Measurements from ENCODE around the gene RELN. TPM values are rescaled to one million over a fixed set of nuclear protein-coding genes. Genes with fewer than 3 reads are reported as not detected.

The RELN gene
- total RNA-seq, 1 donor from 2014 or later = 15.6 TPM

DNA sequence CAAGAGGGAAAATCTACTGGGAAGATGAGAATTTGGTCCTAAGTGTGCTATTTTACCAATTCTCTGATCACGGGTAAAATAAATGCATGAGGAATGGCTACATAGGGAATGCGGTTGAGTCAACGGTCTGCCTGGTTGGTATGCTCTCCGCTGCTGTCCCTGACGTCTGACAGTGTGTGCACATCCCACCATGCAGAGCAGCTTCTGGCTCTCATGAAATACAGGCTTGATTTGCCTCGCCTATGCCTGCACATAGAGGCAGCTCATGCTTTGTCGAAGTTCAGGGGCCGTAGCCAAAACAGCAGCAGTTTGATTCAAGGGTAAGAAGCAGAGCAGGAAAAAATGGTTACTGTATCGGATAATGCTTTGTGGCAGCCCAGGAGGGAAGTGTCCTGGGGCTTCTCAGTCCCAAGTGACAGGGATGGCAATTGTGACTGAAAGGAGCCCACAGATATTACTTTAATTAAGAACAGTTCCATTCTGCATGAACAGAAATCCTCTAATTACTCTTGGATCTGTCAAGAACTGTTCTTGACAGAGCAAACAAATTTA is 275.0 kb downstream of the RELN start:
- DNase-seq = no peak

DNA sequence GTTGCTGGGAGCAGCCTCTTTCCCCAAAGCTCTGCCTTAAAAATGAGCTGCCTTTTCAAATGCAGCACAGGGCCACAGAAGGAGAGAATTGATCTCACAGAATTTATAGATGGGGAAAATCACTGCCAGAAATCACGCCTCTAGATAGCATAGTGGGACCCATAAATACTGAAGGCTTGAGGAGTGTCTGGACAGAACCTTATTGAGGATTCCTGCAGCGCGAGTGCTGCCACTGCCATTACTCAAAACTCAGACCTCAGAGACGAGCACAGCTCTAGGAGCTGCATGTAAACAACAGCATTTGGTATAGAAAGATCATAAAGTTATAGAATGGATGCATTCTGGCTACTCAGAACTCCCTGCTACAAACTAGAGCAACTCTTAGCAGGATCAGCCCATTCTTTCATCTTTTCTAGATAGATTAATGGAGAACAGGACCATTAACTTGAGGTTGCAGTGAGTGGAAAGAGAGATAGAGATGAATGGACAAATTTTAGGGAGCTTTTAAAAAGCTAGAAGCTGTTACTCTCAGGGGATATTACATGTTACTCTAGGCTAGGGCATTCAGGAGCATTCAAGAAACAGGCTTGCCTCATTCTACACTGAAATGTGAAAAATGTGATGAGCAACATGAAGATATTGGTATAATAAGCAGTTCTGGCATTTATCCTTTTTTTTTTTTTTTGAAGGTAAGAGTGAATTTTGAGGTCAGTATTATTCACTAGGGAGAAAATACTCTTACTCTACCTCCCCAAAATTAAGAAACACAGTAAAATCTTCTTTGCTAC is 276.3 kb downstream of the RELN start:
- no peak for DNase-seq

DNA sequence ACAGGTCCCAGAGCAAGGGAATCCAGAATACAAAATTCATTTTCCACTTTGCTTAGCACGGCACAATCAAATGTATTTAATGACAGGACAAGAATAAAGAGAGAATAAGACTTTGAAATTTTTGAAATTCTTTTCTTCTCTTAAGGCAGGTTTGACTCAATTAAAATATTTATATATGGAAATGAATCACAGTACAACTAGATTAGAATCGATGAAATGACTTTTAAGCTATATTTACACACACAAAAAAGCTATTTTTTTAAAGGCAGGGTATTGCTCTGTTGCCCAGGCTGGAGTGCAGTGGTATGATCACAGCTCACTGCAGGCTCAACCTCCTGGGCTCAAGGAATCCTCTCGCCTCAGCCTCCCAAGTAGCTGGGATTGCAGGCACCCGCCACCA is 278.0 kb downstream of the RELN start:
- no peak for DNase-seq

DNA sequence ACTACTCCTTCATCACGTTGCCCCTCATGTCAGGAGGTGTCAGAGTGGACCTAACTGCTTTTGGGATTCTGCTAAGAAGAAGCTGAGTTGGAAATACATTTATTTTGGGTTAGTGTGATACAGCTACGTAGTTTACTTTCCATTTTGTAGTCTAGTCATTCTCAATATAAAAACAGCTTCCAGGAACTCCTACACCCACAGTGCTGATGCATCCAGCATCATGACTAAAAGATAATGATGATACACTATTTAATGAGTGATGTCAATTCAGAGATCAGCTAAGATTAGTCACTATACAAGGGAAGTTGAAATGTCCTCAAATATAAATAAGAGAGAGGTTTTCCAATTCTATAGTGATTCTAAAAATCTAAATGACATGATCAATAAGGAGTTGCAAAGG is 279.2 kb downstream of the RELN start:
- DNase-seq = no peak

DNA sequence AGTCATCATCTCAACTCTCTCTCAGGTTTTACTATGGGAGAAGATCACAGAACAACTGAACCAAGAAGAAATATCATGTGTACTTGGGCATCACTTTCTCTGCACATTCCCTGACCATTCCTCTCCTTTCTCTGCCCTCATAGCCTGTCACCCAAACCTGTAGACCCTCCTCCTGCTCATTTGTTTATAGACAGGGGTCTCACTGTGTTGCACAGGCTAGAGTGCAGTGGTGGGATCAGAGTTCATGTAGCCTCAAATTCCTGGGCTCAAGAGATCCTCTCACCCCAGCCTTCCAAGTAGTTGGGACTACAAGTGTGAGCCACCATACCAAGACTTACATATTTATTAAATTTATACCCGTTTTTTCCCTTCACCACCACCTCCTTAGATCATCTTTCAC is 282.7 kb downstream of the RELN start:
- DNase-seq = no peak

DNA sequence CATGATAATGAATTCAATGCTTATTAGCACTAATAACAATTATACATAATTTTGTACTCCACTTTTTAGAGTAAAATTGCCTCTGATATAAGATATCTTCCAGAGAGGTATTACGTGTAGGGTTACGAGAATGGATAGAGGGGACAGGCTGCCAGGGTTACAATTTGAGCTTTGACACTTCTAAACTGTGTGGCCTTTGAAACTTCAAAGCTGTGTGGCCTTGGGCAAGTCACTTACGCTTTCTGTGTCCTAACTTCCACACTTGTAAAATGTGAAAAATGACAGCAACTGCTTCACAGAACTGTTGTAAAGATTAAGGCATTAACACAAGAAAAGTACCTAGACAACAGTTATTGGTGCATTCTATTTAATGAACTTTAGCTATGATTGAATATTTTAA is 283.9 kb downstream of the RELN start:
- no peak for DNase-seq

DNA sequence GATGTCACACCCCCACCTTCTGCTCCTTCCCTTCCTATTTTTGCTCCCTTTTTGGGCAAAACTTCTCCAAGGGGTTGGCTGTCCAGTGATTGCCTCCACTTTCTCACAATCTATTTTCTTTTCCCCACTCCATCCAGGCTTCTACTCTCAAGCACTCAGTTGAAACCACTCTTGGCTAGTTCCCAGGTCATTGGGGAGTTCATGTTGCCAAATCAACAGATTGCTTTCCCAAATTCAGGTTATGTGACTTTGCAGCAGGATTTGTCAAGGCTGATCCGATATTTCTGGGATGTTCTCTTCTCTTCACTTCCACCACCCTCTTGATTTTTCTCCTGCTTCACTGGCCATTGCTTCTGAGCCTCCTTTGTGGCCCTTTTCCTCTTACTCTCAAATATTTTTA is 284.8 kb downstream of the RELN start:
- DNase-seq = no peak

DNA sequence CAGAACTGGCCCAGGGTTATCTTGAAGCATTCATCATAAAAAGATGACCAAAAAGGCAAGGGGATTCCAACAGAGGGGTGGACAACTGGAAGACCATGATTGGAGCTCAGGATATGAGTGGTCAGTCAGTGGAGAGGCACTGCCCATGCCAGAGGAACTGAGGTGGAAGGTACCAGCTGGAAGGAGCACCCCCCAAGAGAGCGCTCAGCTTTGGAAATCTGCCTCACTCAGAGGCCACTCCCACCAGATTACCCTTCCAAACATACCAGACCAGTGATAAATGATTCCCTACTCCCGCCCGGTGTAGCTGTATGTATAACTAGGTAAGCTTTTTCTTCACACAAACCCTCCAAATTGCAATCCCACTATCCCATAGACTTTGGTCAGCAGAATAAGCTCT is 286.5 kb downstream of the RELN start:
- no peak for DNase-seq

DNA sequence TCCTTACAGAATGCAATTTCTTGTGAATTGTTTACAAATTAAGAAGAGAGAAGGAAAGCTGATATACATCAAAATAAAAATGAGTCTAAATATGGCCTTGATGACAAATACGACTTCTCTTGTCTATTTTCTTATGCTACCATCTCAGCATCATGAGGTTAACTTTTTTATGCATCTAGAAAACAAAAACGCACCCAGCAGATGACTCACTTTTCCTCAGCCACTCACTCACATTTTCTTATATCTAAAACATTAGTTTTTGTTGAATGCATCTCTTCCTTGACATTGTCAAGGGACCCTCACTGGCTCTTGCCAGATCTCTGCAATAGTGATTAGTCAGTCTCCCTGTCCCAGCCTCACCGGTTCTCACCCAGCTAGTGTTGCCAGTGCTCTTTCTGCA is 287.0 kb downstream of the RELN start:
- DNase-seq = no peak

DNA sequence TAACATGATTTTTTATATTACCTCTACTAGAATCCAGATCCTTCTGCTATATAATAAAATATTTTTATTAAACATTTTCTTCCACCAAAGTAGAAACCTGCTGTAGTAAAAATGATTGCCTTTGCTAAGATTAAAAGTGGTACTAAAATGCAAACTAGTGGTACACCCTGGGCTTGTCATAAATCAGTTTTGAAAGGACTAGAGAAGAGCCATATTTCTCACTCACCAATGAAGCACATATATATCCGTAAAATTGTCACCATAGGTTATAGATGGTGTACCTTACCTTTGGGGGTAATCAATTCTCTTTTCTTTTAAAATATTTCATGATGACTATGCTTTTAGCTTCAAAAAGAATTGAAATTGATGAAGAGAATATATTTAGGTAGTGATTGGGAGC is 290.4 kb downstream of the RELN start:
- DNase-seq = no peak

DNA sequence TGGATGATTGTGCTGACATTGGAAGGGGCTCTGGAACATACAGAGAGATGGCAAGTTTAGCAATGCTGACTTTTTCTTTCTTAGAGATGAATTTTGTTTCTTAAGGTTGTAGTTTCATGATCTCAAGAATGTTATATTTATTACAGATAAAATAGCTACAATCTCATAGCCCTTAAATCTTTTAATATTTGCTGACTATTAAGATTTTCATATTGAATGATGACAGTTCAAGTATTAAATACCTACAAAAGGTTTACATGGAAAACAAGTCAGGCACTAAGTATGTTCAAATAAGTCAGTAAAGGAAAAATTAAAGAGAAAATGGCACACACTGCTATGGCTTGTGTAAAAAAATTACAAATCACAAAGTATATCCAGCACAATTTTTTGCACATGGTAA is 291.4 kb downstream of the RELN start:
- DNase-seq = no peak

DNA sequence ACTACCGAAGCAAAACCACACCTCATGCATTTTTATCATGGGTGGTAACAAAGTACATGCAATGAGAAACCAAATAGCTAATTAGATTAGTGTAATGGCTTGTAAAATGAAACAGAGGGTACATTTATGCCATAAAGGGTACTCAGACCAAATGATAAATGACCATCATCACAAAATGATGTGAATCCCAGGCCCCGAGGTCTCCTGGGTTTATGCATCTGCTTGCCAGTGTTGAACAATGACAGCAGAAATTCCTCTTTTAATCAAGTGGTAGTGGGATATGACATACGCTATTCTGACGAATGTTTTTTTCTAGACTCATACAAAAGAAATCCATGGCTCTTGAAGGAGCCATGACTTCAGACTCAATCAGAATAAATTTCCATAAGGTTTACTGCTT is 293.9 kb downstream of the RELN start:
- DNase-seq = no peak

DNA sequence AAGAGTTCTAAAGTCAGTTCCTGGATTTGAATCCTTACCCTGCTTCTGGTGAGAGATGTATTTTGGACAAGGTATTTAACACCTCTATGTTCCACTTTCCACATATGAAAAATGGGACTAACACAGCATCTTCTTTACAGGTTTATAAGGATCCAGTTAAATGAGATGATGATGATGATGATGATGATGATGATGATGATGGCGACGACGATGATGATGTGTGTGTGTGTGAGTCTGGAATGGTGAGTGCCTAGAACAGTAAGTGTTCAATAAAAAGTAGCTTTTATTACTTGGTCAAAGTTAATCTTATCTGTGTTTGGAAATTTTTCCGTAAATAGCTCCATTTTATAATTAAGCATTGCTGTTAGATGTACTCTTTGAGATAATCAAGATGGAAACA is 295.2 kb downstream of the RELN start:
- DNase-seq = no peak

DNA sequence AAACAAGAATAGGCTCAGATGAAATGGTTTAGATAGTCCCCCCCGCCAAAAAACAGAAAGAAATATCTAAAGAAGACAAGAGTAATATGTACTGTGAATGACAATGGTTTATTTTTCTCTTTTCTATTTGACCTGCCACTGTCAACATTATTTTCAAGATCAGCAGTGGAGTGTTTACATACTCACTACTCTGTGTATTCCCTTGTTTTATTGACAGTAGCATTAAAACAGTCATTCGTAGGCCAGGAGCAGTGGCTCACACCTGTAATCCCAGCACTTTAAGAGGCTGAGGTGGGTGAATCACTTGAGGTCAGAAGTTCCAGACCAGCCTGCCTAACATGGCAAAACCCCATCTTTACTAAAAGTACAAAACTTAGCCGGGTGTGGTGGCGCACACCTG is 298.2 kb downstream of the RELN start:
- no peak for DNase-seq

DNA sequence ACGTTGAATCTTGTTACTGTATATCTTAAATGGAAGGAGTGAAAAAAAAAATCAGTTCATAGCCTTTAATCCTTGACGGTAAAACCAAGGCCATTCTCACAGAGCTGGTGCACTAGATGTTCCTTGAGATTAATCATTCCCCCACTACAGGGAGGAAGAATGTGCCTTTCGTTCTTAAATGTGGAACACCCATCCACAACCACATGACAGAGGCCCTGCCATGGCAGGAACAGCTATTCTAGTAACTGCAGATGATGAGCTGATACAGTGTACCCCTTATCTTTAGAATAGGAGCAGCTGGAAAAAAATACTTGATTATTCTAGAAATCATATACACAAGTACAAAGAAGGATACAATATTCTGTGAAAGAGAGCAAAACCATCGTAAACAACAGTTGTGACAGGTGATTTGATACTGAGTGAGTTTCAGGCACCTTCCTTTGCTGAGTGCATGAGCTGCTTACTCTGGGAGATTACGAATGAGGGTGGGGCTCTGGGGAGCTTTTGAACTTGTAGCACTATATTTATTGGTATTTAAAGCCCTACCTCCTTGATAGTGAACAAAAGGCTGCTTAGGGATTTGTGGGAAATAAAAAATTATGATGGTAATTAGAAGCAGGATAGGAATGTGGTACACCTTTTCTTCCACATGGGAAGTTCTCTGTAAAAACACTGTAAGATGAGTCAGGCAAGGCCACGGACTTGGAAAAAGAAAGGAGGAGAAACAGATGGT is 299.1 kb downstream of the RELN start:
- no peak for DNase-seq

DNA sequence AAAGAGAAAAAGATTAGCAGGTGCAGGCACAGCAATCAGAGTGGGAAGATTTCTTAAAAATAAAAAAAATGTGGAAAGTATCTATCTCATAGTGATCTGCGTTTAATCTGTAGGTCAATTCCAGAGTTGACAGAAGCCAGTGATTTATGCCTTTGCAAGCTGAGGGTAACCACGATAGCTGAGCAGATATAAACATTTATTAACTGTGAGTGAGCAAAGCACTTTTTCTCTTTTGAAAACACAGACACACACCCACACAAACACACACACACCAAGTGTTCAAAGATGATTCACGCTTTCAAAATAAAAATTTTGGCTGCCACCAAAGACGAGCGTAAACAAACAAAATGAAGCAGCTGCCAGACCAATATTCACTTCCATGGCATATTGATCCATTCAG is 300.2 kb downstream of the RELN start:
- DNase-seq = no peak

DNA sequence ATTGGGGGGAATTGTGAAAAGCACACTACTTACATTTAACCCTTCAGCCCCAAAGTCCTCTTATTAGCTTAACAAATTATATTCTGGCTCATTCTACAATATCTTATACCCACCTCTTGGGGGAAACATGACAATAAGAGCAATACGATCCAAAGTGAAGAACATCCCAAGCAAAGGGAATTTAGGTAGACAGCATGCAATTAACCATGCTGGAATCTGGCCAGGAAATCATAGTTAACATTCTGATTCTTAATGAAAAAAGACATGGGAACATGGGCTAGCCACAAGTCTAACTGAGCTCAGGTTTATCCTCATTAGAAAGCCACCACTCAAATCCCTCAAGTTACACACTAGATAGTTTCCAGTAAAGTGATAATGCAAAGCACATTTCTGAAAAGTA is 301.5 kb downstream of the RELN start:
- DNase-seq = no peak

DNA sequence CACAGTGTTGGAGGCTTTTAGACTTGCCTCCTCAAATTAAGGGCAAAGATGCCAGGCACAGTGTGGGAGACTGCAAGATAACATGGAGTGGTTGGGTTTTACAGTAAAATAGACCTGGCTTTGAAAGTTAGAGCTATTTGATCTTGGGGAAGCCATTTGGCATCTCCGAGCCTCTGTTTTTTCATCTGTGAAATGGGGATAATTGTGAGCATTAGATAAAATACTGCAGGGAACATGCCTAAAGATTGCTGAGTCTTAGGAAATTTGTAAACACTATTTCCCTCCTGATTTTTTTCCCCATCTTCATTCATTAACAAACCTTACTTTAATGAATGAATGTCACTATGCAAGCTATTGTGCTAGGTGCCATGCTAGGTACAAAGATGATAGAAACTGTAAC is 302.2 kb downstream of the RELN start:
- DNase-seq = no peak

DNA sequence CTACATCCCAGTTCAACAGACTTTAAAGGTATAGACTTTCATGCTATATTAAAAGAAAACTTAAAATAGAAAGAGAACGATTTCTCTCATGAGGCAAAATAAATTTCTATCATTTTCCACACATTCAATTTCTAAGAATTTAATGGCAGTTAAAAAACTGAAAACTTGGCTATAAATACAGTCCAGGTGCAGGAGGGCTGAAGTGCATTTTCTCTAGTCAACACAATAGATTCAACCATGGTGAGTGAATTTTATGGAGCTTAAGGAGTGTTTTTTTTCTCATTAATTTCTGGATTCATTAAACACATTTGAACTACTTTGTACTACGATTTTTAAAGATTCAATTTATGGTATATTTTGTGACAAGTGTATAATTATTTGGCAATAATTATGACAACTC is 302.7 kb downstream of the RELN start:
- no peak for DNase-seq

DNA sequence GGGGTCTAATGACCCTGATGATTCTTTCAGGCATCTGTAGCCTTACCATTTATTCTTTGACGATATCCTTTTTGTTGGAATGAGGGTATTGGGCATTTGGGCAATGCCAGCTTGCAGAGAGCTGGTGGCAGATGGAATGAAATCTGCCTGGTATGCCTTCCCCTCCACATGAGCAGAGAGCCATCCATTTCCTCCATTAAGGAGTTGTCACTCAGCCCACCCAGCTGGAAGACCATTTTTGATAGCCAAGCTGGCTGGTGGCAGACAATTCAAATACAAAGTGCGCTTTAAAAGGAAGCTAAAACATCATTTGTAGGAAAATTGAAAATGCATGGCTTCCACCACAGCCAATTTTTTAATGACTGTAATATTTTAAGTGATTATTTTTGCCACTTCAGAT is 303.4 kb downstream of the RELN start:
- DNase-seq = no peak

DNA sequence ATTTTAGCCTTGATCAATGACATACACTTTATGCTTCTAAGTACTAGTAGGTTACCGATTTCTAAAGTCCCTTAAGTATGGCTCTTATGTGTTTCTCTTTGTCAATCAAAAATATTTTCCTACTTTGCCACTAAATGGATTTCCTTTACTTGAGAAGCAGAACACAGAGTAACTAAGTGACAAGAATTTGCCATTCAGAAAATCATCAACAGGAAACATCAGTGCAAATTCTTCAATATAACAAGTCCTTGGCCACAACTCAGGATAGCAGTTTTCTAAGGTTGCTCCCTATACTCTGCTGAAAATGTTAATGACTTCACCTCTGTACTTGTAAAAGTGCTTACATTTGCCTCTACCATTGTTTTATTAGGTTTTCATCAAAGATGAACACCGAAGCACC is 303.8 kb downstream of the RELN start:
- DNase-seq = no peak

DNA sequence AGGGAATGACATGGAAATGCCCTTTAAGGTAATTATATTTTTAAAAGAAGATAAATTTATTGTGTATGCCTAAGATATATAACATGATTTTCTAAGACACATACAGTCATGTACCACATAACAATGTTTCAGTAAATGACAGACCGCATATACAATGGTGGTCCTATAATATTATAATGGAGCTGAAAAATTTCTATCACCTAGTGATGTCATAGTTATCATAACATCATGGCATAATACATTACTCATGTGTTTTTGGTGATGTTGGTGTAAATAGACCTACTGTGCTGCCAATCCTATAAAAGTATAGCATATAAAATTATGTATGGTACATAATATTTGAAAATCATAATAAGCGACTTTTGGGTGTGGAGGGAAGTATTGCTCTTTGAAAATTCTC is 306.1 kb downstream of the RELN start:
- no peak for DNase-seq

DNA sequence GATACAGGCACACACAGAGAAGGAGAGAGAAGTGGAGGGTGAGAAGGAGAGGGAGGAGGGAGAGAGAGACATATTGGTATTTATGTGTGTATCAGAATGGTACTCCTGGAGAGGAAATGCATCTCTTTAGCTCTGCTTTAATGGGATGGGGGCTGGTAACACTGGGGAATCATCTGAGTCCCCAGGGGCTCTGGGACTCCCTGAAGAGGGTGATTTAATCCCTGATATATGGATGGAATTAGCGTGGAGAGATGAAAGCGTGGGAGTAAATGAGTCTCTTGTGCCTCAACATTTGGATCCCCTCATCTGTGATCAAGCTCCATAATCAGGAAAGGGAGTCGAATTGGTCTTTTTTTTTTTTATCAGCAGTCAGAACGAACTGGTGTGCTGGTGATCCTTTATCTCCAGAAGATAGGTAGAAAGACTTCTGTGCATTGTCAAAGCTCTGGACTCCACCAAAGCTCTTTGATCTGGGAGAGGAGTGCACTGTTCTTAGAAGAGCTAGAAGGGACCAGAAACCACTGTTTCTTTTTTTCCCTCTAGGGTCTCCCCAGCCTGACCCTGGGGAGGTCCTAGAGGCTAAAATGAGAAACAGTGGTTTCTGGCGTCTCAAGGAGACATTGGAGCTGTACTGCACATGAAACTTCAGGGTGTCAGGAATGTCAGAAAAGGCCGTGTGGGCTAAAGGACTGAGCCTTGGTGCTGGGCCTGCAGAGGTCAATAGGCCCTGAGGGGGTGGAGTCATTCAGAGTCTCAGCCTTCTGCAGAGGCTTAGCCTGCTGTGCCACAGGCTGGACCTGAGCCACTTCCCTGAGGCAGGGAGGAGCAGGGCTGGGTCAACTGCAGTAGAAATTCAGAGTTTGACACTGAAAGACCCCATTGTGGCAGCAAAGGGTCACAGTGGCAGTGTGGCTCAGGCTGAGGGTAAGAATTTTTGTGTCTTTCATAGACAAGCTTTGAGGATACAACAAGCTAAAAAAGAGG is 309.0 kb downstream of the RELN start:
- DNase-seq = peak; percentile 2
